Measurements from ENCODE around the gene SLC50A1.

GRCh38 chr1:155187456-155187891, 51.8 kb downstream of the SLC50A1 start:
- TF ChIP-seq CTCF (IDR thresholded peaks at IDR 0.05) (no peak), POLR2AphosphoS5 (IDR thresholded peaks at IDR 0.05; ENCODE audit: insufficient read depth in 1 of 2, low read depth in 1 of 2) (no peak), POLR2A (IDR thresholded peaks at IDR 0.05) (no peak)
